ENCODE data around the gene TAF1D.
"Not testable (repeated sequence)": the region's sequence is repeated elsewhere in the genome, so short reads cannot be mapped to it uniquely, and the experiment has no call there.

TAF1D gene

GRCh38 chr11:93746101-93746500, 4.8 kb upstream of the TAF1D start:
- DNase-seq (ENCODE audit: low spot score): no peak

- not testable (repeated sequence) for DNase-seq (ENCODE audit: low spot score)
These were observed 3.9 kb upstream of the TAF1D start for GRCh38 chr11:93745005-93745755.

- no peak for DNase-seq (ENCODE audit: low spot score)
These were observed 3.3 kb upstream of the TAF1D start for GRCh38 chr11:93744669-93745004.

- no peak for DNase-seq (ENCODE audit: low spot score)
These were observed 2.0 kb upstream of the TAF1D start for GRCh38 chr11:93743291-93743690.

- no peak for DNase-seq (ENCODE audit: low spot score)
These were observed 559 bp upstream of the TAF1D start for GRCh38 chr11:93741882-93742226.

GRCh38 chr11:93740730-93741093, 583 bp downstream of the TAF1D start:
- peak; percentile 48 for DNase-seq (ENCODE audit: low spot score)

GRCh38 chr11:93740031-93740729, 1.1 kb downstream of the TAF1D start:
- DNase-seq (ENCODE audit: low spot score): peak; percentile 18

GRCh38 chr11:93738647-93739081, 2.6 kb downstream of the TAF1D start:
- no peak for DNase-seq (ENCODE audit: low spot score)

- peak; percentile 63 for DNase-seq (ENCODE audit: low spot score)
These were observed 3.2 kb downstream of the TAF1D start for GRCh38 chr11:93737904-93738612.

- no peak for DNase-seq (ENCODE audit: low spot score)
These were observed 5.2 kb downstream of the TAF1D start for GRCh38 chr11:93736129-93736528.

- DNase-seq (ENCODE audit: low spot score): no peak
These were observed 5.7 kb downstream of the TAF1D start for GRCh38 chr11:93735627-93736026.

GRCh38 chr11:93734427-93735222, 6.7 kb downstream of the TAF1D start:
- no peak for DNase-seq (ENCODE audit: low spot score)

- no peak for DNase-seq (ENCODE audit: low spot score)
These were observed 7.8 kb downstream of the TAF1D start for GRCh38 chr11:93733474-93733873.

GRCh38 chr11:93732237-93732892, 8.9 kb downstream of the TAF1D start:
- DNase-seq (ENCODE audit: low spot score): no peak

- DNase-seq (ENCODE audit: low spot score): no peak
These were observed 10.9 kb downstream of the TAF1D start for GRCh38 chr11:93730108-93731107.

GRCh38 chr11:93729129-93729616, 12.1 kb downstream of the TAF1D start:
- DNase-seq (ENCODE audit: low spot score): no peak

- DNase-seq (ENCODE audit: low spot score): no peak
These were observed 12.5 kb downstream of the TAF1D start for GRCh38 chr11:93728792-93729128.

- no peak for DNase-seq (ENCODE audit: low spot score)
These were observed 13.1 kb downstream of the TAF1D start for GRCh38 chr11:93727985-93728791.

- no peak for DNase-seq (ENCODE audit: low spot score)
These were observed 17.2 kb downstream of the TAF1D start for GRCh38 chr11:93724089-93724488.

- no peak for DNase-seq (ENCODE audit: low spot score)
These were observed 20.8 kb downstream of the TAF1D start for GRCh38 chr11:93720522-93720921.
